CD4-positive, alpha-beta T cell (primary cell): Measurements from ENCODE around the gene TRIP10. TPM values are rescaled to one million over a fixed set of nuclear protein-coding genes. Genes with fewer than 3 reads are reported as not detected.

ENCODE experiments used
- ATAC-seq: fragments of 200-7000 bp; cut with Tn5 transposase; one replicate; pipeline ENCODE4 v1.10.0; 2022; ENCODE audit warnings: mild to moderate bottlenecking; ENCODE audit not compliant: poor library complexity
- CTCF ChIA-PET: fragments of 350-600 bp; sonication (Branson Sonifier 250); formaldehyde crosslinking; loops from one replicate; lab custom pipeline; 2021; ENCODE audit warnings: antibody characterized with exemption, inconsistent platforms; lab: Charles Lee
- POLR2A ChIA-PET: fragments of 350-600 bp; sonication (Branson Sonifier 250); formaldehyde crosslinking; loops from one replicate; lab custom pipeline; 2021; ENCODE audit warnings: antibody characterized with exemption, inconsistent platforms; lab: Charles Lee
- DNase-seq, 14 experiments: peaks; one replicate each; pipeline ENCODE4 v3.0.0-alpha.2; 2013 to 2020; ENCODE audit warnings: mixed read lengths in 2 of 14
- H3K27ac ChIP-seq, 2 donors: one replicate each; pipeline versions ENCODE4 v1.5.1 to v1.7.0; 2013; ENCODE audit warnings: low read length in 2 of 2, low read depth in 1 of 2, mild to moderate bottlenecking in 1 of 2
- H3K27me3 ChIP-seq, 2 experiments: 1 replicate in 1 of 2; 2 replicates in 1 of 2; pipeline versions ENCODE4 v1.6.1 to v1.7.0; 2013; ENCODE audit warnings: low read length in 2 of 2, control low read depth in 1 of 2, mild to moderate bottlenecking in 1 of 2, moderate library complexity in 1 of 2; ENCODE audit not compliant: insufficient read depth in 2 of 2, control insufficient read depth in 1 of 2
- H3K36me3 ChIP-seq: one replicate; pipeline ENCODE4 v1.6.1; 2013; ENCODE audit warnings: low read length, control low read depth; ENCODE audit not compliant: insufficient read depth
- H3K4me1 ChIP-seq: one replicate; pipeline ENCODE4 v1.6.1; 2013; ENCODE audit warnings: low read length, control low read depth; ENCODE audit not compliant: insufficient read depth
- H3K4me3 ChIP-seq: one replicate; pipeline ENCODE4 v1.5.1; 2013; ENCODE audit warnings: mild to moderate bottlenecking, low read length, moderate library complexity
- H3K9me3 ChIP-seq, 2 experiments: 1 replicate in 1 of 2; 2 replicates in 1 of 2; pipeline versions ENCODE4 v1.6.1 to v1.7.0; 2013; ENCODE audit warnings: low read length in 2 of 2, mild to moderate bottlenecking in 2 of 2, control low read depth in 1 of 2, moderate library complexity in 1 of 2; ENCODE audit not compliant: control insufficient read depth in 1 of 2, insufficient read depth in 1 of 2
- H3K27ac Mint-ChIP-seq: one replicate; pipeline ENCODE4 v1.8.0; 2020; ENCODE audit warnings: mixed read lengths
- H3K27me3 Mint-ChIP-seq: one replicate; pipeline ENCODE4 v1.8.0; 2021; ENCODE audit warnings: mixed read lengths
- H3K36me3 Mint-ChIP-seq: one replicate; pipeline ENCODE4 v1.8.0; 2021; ENCODE audit warnings: low read depth, mixed read lengths
- H3K4me1 Mint-ChIP-seq: one replicate; pipeline ENCODE4 v1.8.0; 2021; ENCODE audit warnings: low read depth, mixed read lengths
- H3K4me3 Mint-ChIP-seq: one replicate; pipeline ENCODE4 v1.8.0; 2020; ENCODE audit warnings: mild to moderate bottlenecking, mixed read lengths
- H3K9me3 Mint-ChIP-seq: one replicate; pipeline ENCODE4 v1.8.0; 2020; ENCODE audit warnings: mixed read lengths
- CTCF ChIP-seq: fragments of 200-600 bp; IDR thresholded peaks from one replicate; pipeline ENCODE4 v1.8.0; 2022; ENCODE audit warnings: antibody characterized with exemption, mild to moderate bottlenecking
- intact Hi-C, 2 experiments: fragments of 100-400 bp; cut with DNase I in 1 of 2; cut with micrococcal nuclease in 1 of 2; formaldehyde crosslinking; loops; one replicate each; pipeline versions ENCODE4 v1.15.1 to v1.9.0; 2023 to 2025; cut with DNase I, micrococcal nuclease
- total RNA-seq, 174 experiments: library from RNA in 2 of 174; stranded (reverse) in 2 of 174; gene quantifications; one replicate each; pipeline ENCODE4 v1.2.3 and lab custom pipeline; 2021 to 2026

TRIP10 gene
- total RNA-seq, 2 experiments from 2014 or later = 1.6 to 1.9 TPM

- H3K4me1 Mint-ChIP-seq = no peaks in the 10 kb centered on the region
- Histone ChIP-seq H3K4me1 (no peaks in the 10 kb centered on the region), H3K27ac (no peak overlapping the region), H3K4me3 (no peak overlapping the region), H3K27me3 (peaks cover 0 to 2% of the 10 kb centered on the region in 2 experiments), H3K36me3 (no peaks in the 10 kb centered on the region), H3K9me3 (peaks cover 0 to 7% of the 10 kb centered on the region in 2 experiments)
- no peak for TF ChIP-seq CTCF
- ChIA-PET CTCF (no interaction called here), POLR2A (no interaction called here)
- no peak overlapping the region for H3K4me3 Mint-ChIP-seq
- no peaks in the 10 kb centered on the region for H3K27me3 Mint-ChIP-seq
- DNase-seq = peak in 1 of 14 experiments; percentile 30
- no peaks in the 10 kb centered on the region for H3K36me3 Mint-ChIP-seq
- H3K27ac Mint-ChIP-seq = no peak overlapping the region
- intact Hi-C loops = no loop called here
- no peak for ATAC-seq
- no peaks in the 10 kb centered on the region for H3K9me3 Mint-ChIP-seq
These were observed 45.2 kb upstream of the TRIP10 start for GRCh38 chr19:6694147-6694815.

- ATAC-seq (no peak), DNase-seq (no peak)
- no peaks in the 10 kb centered on the region for H3K36me3 Mint-ChIP-seq
- Histone ChIP-seq H3K27me3 (peaks cover 0 to 2% of the 10 kb centered on the region in 2 experiments), H3K4me3 (no peak overlapping the region), H3K27ac (no peak overlapping the region), H3K9me3 (peaks cover 0 to 9% of the 10 kb centered on the region in 2 experiments), H3K4me1 (no peaks in the 10 kb centered on the region), H3K36me3 (no peaks in the 10 kb centered on the region)
- H3K9me3 Mint-ChIP-seq = no peaks in the 10 kb centered on the region
- POLR2A ChIA-PET = interaction anchor here (0.6 to 1.1 kb wide), 2 partner anchors 15 to 42 kb away, joined by 3 to 4 read pairs; no protein-coding TSS in a partner anchor
- no peak overlapping the region for H3K4me3 Mint-ChIP-seq
- intact Hi-C loops = no loop called here
- H3K4me1 Mint-ChIP-seq = no peaks in the 10 kb centered on the region
- TF ChIP-seq CTCF = no peak
- CTCF ChIA-PET = interaction anchor here (0.7 kb wide), 1 partner anchor 435 kb away, joined by 3 read pairs; no protein-coding TSS in a partner anchor
- H3K27ac Mint-ChIP-seq = no peak overlapping the region
- H3K27me3 Mint-ChIP-seq = no peaks in the 10 kb centered on the region
These were observed 43.1 kb upstream of the TRIP10 start for GRCh38 chr19:6696239-6696820.

GRCh38 chr19:6697291-6697690 is 42.2 kb upstream of the TRIP10 start:
- Histone ChIP-seq H3K4me3 (no peak overlapping the region), H3K27me3 (no peaks in the 10 kb centered on the region), H3K27ac (no peak overlapping the region), H3K4me1 (no peaks in the 10 kb centered on the region), H3K9me3 (peaks cover 0 to 9% of the 10 kb centered on the region in 2 experiments), H3K36me3 (no peaks in the 10 kb centered on the region)
- Mint-ChIP-seq H3K27me3 (no peaks in the 10 kb centered on the region), H3K4me1 (no peaks in the 10 kb centered on the region), H3K36me3 (no peaks in the 10 kb centered on the region), H3K9me3 (no peaks in the 10 kb centered on the region), H3K4me3 (no peak overlapping the region), H3K27ac (no peak overlapping the region)
- no peak for TF ChIP-seq CTCF
- intact Hi-C loops = no loop called here
- POLR2A ChIA-PET = no interaction called here
- ATAC-seq = no peak
- DNase-seq = peak in 2 of 14 experiments; percentile 32 to 39
- CTCF ChIA-PET = no interaction called here
